IMR-90 (cell line): ENCODE results near the gene RNF166. TPM values are rescaled to one million over a fixed set of nuclear protein-coding genes. Genes with fewer than 3 reads are reported as not detected.

Experiments used
- ATAC-seq: fragments of 200-7000 bp; cut with Tn5 transposase; 2 replicates; pipeline ENCODE4 v1.9.1; 2020; ENCODE audit warnings: low read depth, mild to moderate bottlenecking, moderate library complexity
- BruUV-seq: library from RNA; stranded (reverse); fragments of 400-500 nt; replicated peaks from 2 replicates; lab custom pipeline; 2021; lab: Mats Ljungman, UMichigan
- CTCF ChIA-PET: fragments of 300-600 bp; formaldehyde crosslinking; extraction: SDS; loops from one replicate; lab custom pipeline; 2021; ENCODE audit warnings: antibody characterized with exemption; lab: Yijun Ruan, JAX
- POLR2A ChIA-PET: fragments of 300-600 bp; sonication (Branson Sonifier 250); formaldehyde crosslinking; loops from one replicate; lab custom pipeline; 2022; ENCODE audit warnings: antibody characterized with exemption; ENCODE audit not compliant: unreplicated experiment; lab: Charles Lee
- DNase-seq: peaks from one replicate; pipeline ENCODE4 v3.0.0; 2013
- H2AFZ ChIP-seq: replicated peaks from 2 replicates; pipeline ENCODE3; 2013; ENCODE audit warnings: low read length, mild to moderate bottlenecking; ENCODE audit not compliant: poor library complexity
- H2AK5ac ChIP-seq: 2 replicates; pipeline ENCODE4 v1.6.1; 2013; ENCODE audit warnings: low read depth, low read length, inconsistent platforms
- H2AK9ac ChIP-seq: replicated peaks from 2 replicates; pipeline ENCODE3; 2013; ENCODE audit warnings: mild to moderate bottlenecking, low read depth, low read length, moderate library complexity; ENCODE audit not compliant: poor library complexity
- H2BK120ac ChIP-seq: 2 replicates; pipeline ENCODE4 v1.6.1; 2013; ENCODE audit warnings: low read depth, low read length, inconsistent platforms
- H2BK15ac ChIP-seq: 3 replicates; pipeline ENCODE4 v1.6.1; 2013; ENCODE audit warnings: low read depth, low read length, inconsistent platforms
- H2BK20ac ChIP-seq: 2 replicates; pipeline ENCODE4 v1.6.1; 2013; ENCODE audit warnings: low read depth, mild to moderate bottlenecking, inconsistent platforms, low read length, moderate library complexity
- H2BK5ac ChIP-seq: 2 replicates; pipeline ENCODE4 v1.6.1; 2013; ENCODE audit warnings: mild to moderate bottlenecking, low read depth, low read length, inconsistent platforms; ENCODE audit not compliant: poor library complexity, severe bottlenecking
- H3K14ac ChIP-seq: replicated peaks from 2 replicates; pipeline ENCODE4 v1.6.1; 2013; ENCODE audit warnings: low read depth, low read length, inconsistent platforms
- H3K18ac ChIP-seq: 2 replicates; pipeline ENCODE4 v1.6.1; 2013; ENCODE audit warnings: low read depth, low read length, control low read depth
- H3K23ac ChIP-seq: 2 replicates; pipeline ENCODE4 v1.6.1; 2013; ENCODE audit warnings: low read depth, low read length, inconsistent platforms
- H3K27ac ChIP-seq: 2 replicates; pipeline ENCODE4 v1.5.1; 2013; ENCODE audit warnings: mild to moderate bottlenecking, control low read depth, low read length; ENCODE audit not compliant: insufficient read depth
- H3K27me3 ChIP-seq: 2 replicates; pipeline ENCODE4 v1.6.1; 2013; ENCODE audit warnings: low read length; ENCODE audit not compliant: control insufficient read depth, insufficient read depth
- H3K36me3 ChIP-seq: 2 replicates; pipeline ENCODE4 v1.6.1; 2013; ENCODE audit warnings: low read length, mixed read lengths; ENCODE audit not compliant: control insufficient read depth, insufficient read depth
- H3K4ac ChIP-seq: 2 replicates; pipeline ENCODE4 v1.6.1; 2013; ENCODE audit warnings: low read depth, low read length, inconsistent platforms
- H3K4me1 ChIP-seq: 2 replicates; pipeline ENCODE4 v1.6.1; 2013; ENCODE audit warnings: low read length, mixed read lengths; ENCODE audit not compliant: control insufficient read depth, insufficient read depth
- H3K4me2 ChIP-seq: 2 replicates; pipeline ENCODE4 v1.6.1; 2013; ENCODE audit warnings: low read depth, mild to moderate bottlenecking, control low read depth, low read length, moderate library complexity
- H3K4me3 ChIP-seq: 2 replicates; pipeline ENCODE4 v1.5.1; 2013; ENCODE audit warnings: low read depth, mild to moderate bottlenecking, control low read depth, low read length, moderate library complexity; ENCODE audit not compliant: insufficient read depth
- H3K56ac ChIP-seq: 2 replicates; pipeline ENCODE4 v1.6.1; 2013; ENCODE audit warnings: low read length, inconsistent platforms; ENCODE audit not compliant: insufficient read depth; ENCODE audit errors: extremely low read depth
- H3K79me1 ChIP-seq, 2 experiments: 2 replicates each; pipeline ENCODE4 v1.6.1; 2013; ENCODE audit warnings: low read length in 2 of 2, inconsistent platforms in 1 of 2, low read depth in 1 of 2
- H3K9ac ChIP-seq: 2 replicates; pipeline ENCODE4 v1.6.1; 2013; ENCODE audit warnings: low read depth, low read length, control low read depth
- H3K9me1 ChIP-seq: 2 replicates; pipeline ENCODE4 v1.6.1; 2013; ENCODE audit warnings: low read length, inconsistent platforms; ENCODE audit not compliant: insufficient read depth
- H3K9me3 ChIP-seq: 2 replicates; pipeline ENCODE4 v1.6.1; 2013; ENCODE audit warnings: low read length; ENCODE audit not compliant: control insufficient read depth, insufficient read depth
- H4K20me1 ChIP-seq: 2 replicates; pipeline ENCODE4 v1.6.1; 2013; ENCODE audit warnings: low read length, inconsistent platforms; ENCODE audit not compliant: insufficient read depth
- H4K5ac ChIP-seq: 2 replicates; pipeline ENCODE4 v1.6.1; 2013; ENCODE audit warnings: mild to moderate bottlenecking, low read depth, low read length, control low read depth
- H4K8ac ChIP-seq, 2 experiments: 2 replicates each; pipeline ENCODE4 v1.6.1; 2013; ENCODE audit warnings: low read depth in 2 of 2, low read length in 2 of 2, control low read depth in 1 of 2, inconsistent platforms in 1 of 2
- H4K91ac ChIP-seq: 2 replicates; pipeline ENCODE4 v1.6.1; 2013; ENCODE audit warnings: low read depth, low read length, inconsistent platforms; ENCODE audit not compliant: insufficient read depth
- CEBPB ChIP-seq: IDR thresholded peaks from 2 replicates; pipeline ENCODE4 v1.6.1; 2012; ENCODE audit warnings: low read depth, low read length, improper control_type of control experiment
- CHD1 ChIP-seq: IDR thresholded peaks from 2 replicates; pipeline ENCODE4 v1.6.1; 2012; ENCODE audit warnings: low read depth, low read length, improper control_type of control experiment
- CTCF ChIP-seq: conservative IDR thresholded peaks from 2 replicates; pipeline ENCODE4 v1.5.1; 2012; ENCODE audit warnings: mild to moderate bottlenecking, low read depth, low read length, improper control_type of control experiment
- ELK1 ChIP-seq: fragments of 150-350 bp; IDR thresholded peaks from 2 replicates; pipeline ENCODE4 v1.6.1; 2016; ENCODE audit warnings: low read depth, mild to moderate bottlenecking, low read length, moderate library complexity, borderline replicate concordance
- FOS ChIP-seq: fragments of 150-350 bp; IDR thresholded peaks from 2 replicates; pipeline ENCODE4 v1.6.1; 2016; ENCODE audit warnings: low read depth, low read length
- MAZ ChIP-seq: IDR thresholded peaks from 2 replicates; pipeline ENCODE4 v1.6.1; 2012; ENCODE audit warnings: low read depth, mild to moderate bottlenecking, low read length, improper control_type of control experiment, moderate library complexity, borderline replicate concordance
- POLR2A ChIP-seq: IDR thresholded peaks from 2 replicates; pipeline ENCODE4 v1.6.1; 2012; ENCODE audit warnings: mild to moderate bottlenecking, low read depth, low read length
- RAD21 ChIP-seq: IDR thresholded peaks from 2 replicates; pipeline ENCODE4 v1.6.1; 2012; ENCODE audit warnings: low read length, improper control_type of control experiment
- RCOR1 ChIP-seq: IDR thresholded peaks from 2 replicates; pipeline ENCODE4 v1.6.1; 2012; ENCODE audit warnings: mild to moderate bottlenecking, low read length, improper control_type of control experiment; ENCODE audit not compliant: insufficient replicate concordance
- SMC3 ChIP-seq: fragments of 150-350 bp; IDR thresholded peaks from 2 replicates; pipeline ENCODE4 v1.6.1; 2016; ENCODE audit warnings: low read depth, mild to moderate bottlenecking, antibody characterized with exemption, low read length, moderate library complexity
- USF2 ChIP-seq: fragments of 150-350 bp; IDR thresholded peaks from 2 replicates; pipeline ENCODE4 v1.6.1; 2017; ENCODE audit warnings: mild to moderate bottlenecking, antibody characterized with exemption, low read length, low read depth
- WGBS, 2 experiments: methylation state at CpG; one replicate each; pipeline versions ENCODE4 v1.1.5 to v1.1.7; 2013; ENCODE audit warnings: missing lambda C conversion rate in 2 of 2; ENCODE audit not compliant: insufficient read length in 1 of 2; ENCODE audit errors: extremely low coverage in 2 of 2; 5-methylcytosine and 5-hydroxymethylcytosine counted together
- dilution Hi-C: fragments of 300-500 bp; cut with HindIII; formaldehyde crosslinking; loops from one replicate; pipeline ENCODE4 v1.14.3; 2018; ENCODE audit warnings: low sequenced_read_pairs; ENCODE audit not compliant: unreplicated experiment
- in situ Hi-C: fragments of 300-500 bp; cut with MboI; formaldehyde crosslinking; loops from 3 replicates; pipeline ENCODE4 v1.14.3; 2019; ENCODE audit warnings: low sequenced_read_pairs, inconsistent platforms, mixed read lengths
- intact Hi-C: fragments of 100-400 bp; cut with micrococcal nuclease; formaldehyde crosslinking; loops from 2 replicates; pipeline ENCODE4 v1.10.0; 2022
- polyA plus RNA-seq, 3 experiments: library from polyadenylated mRNA; depleted of rRNA; stranded (reverse); fragments of >200 nt; gene quantifications; 2 replicates each; pipeline ENCODE4 v1.2.3, GENCODE V29; 2012; ENCODE audit warnings: low replicate concordance in 1 of 3
- total RNA-seq: library from RNA; depleted of rRNA; stranded (reverse); fragments of >200 nt; gene quantifications from 2 replicates; pipeline ENCODE4 v1.2.3, GENCODE V29; 2012

The RNF166 gene
- total and polyA plus RNA-seq, 2 of the 4 experiments (the other 2 are of a cell fraction), result 8.1 to 17.4 TPM

- intact Hi-C loops, result no loop called here
- dilution Hi-C loops, result no loop called here
- Histone ChIP-seq H3K14ac (no peak overlapping the region), H2BK5ac (no peak overlapping the region), H2AFZ (no peak overlapping the region), H3K9me3 (no peaks in the 10 kb centered on the region), H3K4me3 (no peak overlapping the region), H2BK120ac (no peak overlapping the region), H3K4ac (no peak overlapping the region), H3K18ac (no peak overlapping the region), H3K36me3 (peaks cover 2% of the 10 kb centered on the region; the same call in 1 of the 2 replicates), H3K4me2 (no peak overlapping the region), H3K79me1 (peaks cover 16 to 23% of the 10 kb centered on the region in 2 experiments), H2AK9ac (no peak overlapping the region), H4K91ac (no peak overlapping the region), H4K20me1 (no peaks in the 10 kb centered on the region), H2AK5ac (no peak overlapping the region), H2BK15ac (no peak overlapping the region), H3K9me1 (no peaks in the 10 kb centered on the region), H3K9ac (no peak overlapping the region), H2BK20ac (no peak overlapping the region), H4K5ac (no peak overlapping the region), H3K27me3 (no peaks in the 10 kb centered on the region), H3K23ac (no peak overlapping the region), H3K27ac (no peak overlapping the region), H4K8ac (no peak overlapping the region), H3K4me1 (no peaks in the 10 kb centered on the region), H3K56ac (no peak overlapping the region)
- BruUV-seq, result no TSS peak
- WGBS, 2 experiments, result no CpG with 5 or more reads among the region's 4 CpGs
- TF ChIP-seq CTCF (no peak), SMC3 (no peak), POLR2A (no peak), CEBPB (no peak), FOS (no peak), ELK1 (no peak), RCOR1 (no peak), RAD21 (no peak), USF2 (no peak), MAZ (no peak), CHD1 (no peak)
- in situ Hi-C loops, result no loop called here
- ATAC-seq, result no peak
- DNase-seq, result no peak
- ChIA-PET POLR2A (no interaction called here), CTCF (no interaction called here)
Measured at GRCh38 chr16:88665148-88665547, 41.1 kb downstream of the RNF166 start.
